Measurements from ENCODE around the gene TRIM61. TPM values are rescaled to one million over a fixed set of nuclear protein-coding genes. Genes with fewer than 3 reads are reported as not detected.
A peak's percentile ranks its signal among the peaks of the same experiment; 100 is the strongest.
"Not testable (repeated sequence)": the region's sequence is repeated elsewhere in the genome, so short reads cannot be mapped to it uniquely, and the experiment has no call there.

The TRIM61 gene
- total RNA-seq, 2 donors from 2014 or later: 0.45 TPM; not detected in 1

DNA sequence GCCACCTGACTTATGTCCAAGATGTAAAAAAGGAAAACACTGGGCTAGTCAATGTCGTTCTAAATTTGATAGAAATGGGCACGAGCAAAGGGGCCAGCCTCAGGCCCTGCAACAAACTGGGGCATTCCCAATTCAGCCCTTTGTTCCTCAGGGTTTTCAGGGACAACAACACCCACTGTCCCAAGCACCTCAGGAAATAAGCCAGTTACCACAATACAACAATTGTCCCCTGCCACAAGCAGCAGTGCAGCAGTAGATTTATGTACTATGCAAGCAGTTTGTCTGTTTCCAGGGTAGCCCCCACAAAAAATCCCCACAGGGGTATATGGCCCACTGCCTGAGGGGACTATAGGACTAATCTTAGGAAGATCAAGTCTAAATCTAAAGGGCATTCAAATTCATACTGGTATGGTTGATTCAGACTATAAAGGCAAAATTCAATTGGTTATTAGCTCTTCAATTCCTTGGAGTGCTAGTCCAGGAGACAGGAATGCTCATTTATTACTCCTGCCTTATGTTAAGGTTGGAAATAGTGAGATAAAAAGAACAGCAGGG lies 21.1 kb upstream of the TRIM61 start:
- ATAC-seq; H3K36me3 Mint-ChIP-seq (ENCODE audit: low read depth); H3K4me3 Mint-ChIP-seq; H3K27ac Mint-ChIP-seq; H3K9me3 ChIP-seq (ENCODE audit: control insufficient read depth, low read length, poor library complexity, severe bottlenecking); DNase-seq; H3K4me1 Mint-ChIP-seq: not testable (repeated sequence)
- H3K27me3 Mint-ChIP-seq: peaks cover 36% of the 10 kb centered on the region

DNA sequence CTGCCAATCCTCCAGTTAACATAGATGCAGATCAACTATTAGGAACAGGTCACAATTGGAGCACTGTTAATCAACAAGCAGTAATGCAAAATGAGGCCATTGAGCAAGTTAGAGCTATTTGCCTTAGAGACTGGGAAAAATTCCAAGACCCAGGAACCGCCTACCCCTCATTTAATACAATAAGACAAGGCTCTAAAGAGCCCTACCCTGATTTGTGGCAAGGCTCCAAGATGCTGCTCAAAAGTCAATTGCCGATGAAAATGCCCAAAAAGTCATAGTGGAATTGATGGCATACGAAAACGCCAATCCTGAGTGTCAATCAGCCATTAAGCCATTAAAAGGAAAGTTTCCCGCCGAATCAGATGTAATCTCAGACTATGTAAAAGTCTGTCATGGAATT lies 20.5 kb upstream of the TRIM61 start:
- H3K27me3 Mint-ChIP-seq: peaks cover 36% of the 10 kb centered on the region
- peaks cover 3% of the 10 kb centered on the region for H3K36me3 Mint-ChIP-seq (ENCODE audit: low read depth)
- H3K4me1 Mint-ChIP-seq: no peaks in the 10 kb centered on the region
- no peak overlapping the region for H3K4me3 Mint-ChIP-seq
- H3K9me3 ChIP-seq (ENCODE audit: control insufficient read depth, low read length, poor library complexity, severe bottlenecking): no peaks in the 10 kb centered on the region
- H3K27ac Mint-ChIP-seq: no peak overlapping the region
- DNase-seq (no peak), ATAC-seq (no peak)

DNA sequence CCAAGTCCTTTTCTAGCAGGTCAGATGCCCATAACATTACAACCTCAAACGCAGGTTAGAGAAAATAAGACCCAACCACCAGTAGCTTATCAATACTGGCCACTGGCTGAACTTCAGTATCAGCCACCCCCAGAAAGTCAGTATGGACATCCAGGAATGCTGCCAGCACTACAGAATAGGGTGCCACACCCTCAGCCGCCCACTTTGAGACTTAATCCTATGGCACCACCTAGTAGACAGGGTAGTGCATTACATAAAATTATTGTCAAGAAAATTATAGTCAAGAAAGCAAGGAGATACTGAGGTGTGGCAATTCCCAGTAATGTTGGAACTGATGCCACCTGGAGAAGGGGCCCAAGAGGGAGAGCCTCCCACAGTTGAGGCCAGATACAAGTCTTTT lies 19.9 kb upstream of the TRIM61 start:
- H3K4me1 Mint-ChIP-seq: no peaks in the 10 kb centered on the region
- H3K9me3 ChIP-seq (ENCODE audit: control insufficient read depth, low read length, poor library complexity, severe bottlenecking): no peaks in the 10 kb centered on the region
- no peak overlapping the region for H3K27ac Mint-ChIP-seq
- DNase-seq (no peak), ATAC-seq (no peak)
- no peak overlapping the region for H3K4me3 Mint-ChIP-seq
- peaks cover 3% of the 10 kb centered on the region for H3K36me3 Mint-ChIP-seq (ENCODE audit: low read depth)
- H3K27me3 Mint-ChIP-seq: peaks cover 36% of the 10 kb centered on the region

DNA sequence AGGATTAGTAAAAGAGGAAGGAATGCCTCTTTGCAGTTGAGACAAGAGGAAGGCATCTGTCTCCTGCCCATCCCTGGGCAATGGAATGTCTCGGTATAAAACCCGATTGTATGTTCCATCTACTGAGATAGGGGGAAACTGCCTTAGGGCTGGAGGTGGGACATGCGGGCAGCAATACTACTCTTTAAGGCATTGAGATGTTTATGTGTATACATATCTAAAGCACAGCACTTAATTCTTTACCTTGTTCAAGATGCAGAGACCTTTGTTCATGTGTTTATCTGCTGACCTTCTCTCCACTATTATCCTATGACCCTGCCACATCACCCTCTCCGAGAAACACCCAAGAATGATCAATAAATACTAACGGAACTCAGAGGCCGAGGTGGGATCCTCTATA lies 18.7 kb upstream of the TRIM61 start:
- not testable (repeated sequence) for H3K36me3 Mint-ChIP-seq (ENCODE audit: low read depth); H3K27ac Mint-ChIP-seq; H3K9me3 ChIP-seq (ENCODE audit: control insufficient read depth, low read length, poor library complexity, severe bottlenecking); H3K4me3 Mint-ChIP-seq; ATAC-seq; DNase-seq; H3K4me1 Mint-ChIP-seq
- H3K27me3 Mint-ChIP-seq: peaks cover 47% of the 10 kb centered on the region

DNA sequence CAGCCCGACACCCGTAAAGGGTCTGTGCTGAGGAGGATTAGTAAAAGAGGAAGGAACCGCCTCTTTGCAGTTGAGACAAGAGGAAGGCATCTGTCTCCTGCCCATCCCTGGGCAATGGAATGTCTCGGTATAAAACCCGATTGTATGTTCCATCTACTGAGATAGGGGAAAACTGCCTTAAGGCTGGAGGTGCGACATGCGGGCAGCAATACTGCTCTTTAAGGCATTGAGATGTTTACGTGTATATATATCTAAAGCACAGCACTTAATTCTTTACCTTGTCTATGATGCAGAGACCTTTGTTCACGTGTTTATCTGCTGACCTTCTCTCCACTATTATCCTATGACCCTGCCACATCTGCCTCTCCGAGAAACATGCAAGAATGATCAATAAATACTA lies 13.3 kb upstream of the TRIM61 start:
- ATAC-seq; H3K4me3 Mint-ChIP-seq; H3K4me1 Mint-ChIP-seq; H3K36me3 Mint-ChIP-seq (ENCODE audit: low read depth); H3K27ac Mint-ChIP-seq; DNase-seq; H3K9me3 ChIP-seq (ENCODE audit: control insufficient read depth, low read length, poor library complexity, severe bottlenecking): not testable (repeated sequence)
- peaks cover 22% of the 10 kb centered on the region for H3K27me3 Mint-ChIP-seq

DNA sequence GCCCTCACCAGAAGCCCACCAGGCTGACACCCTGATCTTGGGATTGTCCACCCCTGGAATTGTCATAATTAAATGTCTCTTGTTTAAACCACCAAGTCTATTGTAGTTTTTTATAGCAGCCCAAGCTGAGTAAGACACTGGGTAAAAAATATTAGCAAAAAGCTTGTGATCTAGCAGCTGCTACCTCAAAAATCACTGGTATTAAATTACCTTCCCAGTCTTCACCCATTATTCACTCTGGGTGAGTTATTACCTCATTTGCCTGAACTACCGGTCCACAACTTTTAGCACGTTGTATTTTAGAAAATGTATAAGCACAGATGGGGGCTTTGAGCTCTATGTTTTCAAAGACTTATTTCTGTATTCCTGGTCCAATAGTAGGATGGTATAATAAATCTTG lies 12.0 kb upstream of the TRIM61 start:
- Mint-ChIP-seq H3K27me3 (peaks cover 20% of the 10 kb centered on the region), H3K27ac (no peak overlapping the region), H3K4me1 (no peaks in the 10 kb centered on the region), H3K4me3 (no peak overlapping the region), H3K36me3 (ENCODE audit: low read depth) (no peaks in the 10 kb centered on the region)
- DNase-seq (no peak), ATAC-seq (no peak)
- H3K9me3 ChIP-seq (ENCODE audit: control insufficient read depth, low read length, poor library complexity, severe bottlenecking): no peaks in the 10 kb centered on the region

DNA sequence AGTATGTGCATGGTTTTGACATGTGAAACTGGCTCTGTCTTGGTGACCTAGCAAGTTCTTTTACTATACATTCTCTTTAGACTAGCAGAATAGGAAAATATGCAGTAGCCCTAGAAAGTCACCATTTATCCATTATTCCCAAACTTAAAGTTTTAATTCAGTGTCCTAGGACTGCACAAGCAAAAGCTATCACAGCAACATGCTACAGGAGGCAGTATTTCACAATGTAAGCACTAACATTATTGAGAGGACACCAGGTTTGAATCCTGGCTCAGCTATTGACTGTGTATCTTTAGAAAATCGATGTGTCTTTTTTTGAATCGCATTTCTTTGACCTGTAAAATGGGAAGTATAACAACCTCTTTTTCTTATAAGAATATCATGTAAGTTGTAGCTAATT lies 5.5 kb downstream of the TRIM61 start:
- H3K4me1 Mint-ChIP-seq; H3K9me3 ChIP-seq (ENCODE audit: control insufficient read depth, low read length, poor library complexity, severe bottlenecking); H3K4me3 Mint-ChIP-seq; H3K27me3 Mint-ChIP-seq; DNase-seq; ATAC-seq; H3K36me3 Mint-ChIP-seq (ENCODE audit: low read depth); H3K27ac Mint-ChIP-seq: not testable (repeated sequence)

DNA sequence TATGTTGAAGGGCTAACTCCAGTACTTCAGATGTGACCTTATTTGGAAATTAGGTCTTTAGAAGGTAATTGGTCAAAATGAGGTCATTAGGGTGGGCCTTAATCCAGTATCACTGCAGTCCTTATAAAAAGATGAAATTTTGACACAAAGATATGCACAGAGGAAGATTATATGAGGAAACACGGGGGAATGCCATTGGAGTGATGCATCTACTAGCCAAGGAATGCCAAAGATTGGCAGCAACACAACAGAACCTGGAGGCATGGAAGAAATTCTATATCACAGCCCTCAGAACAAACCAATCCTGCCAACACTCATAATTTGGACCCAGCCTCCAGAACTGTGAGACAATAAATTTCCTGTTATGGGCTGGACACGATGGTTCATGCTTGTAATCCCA lies 17.6 kb downstream of the TRIM61 start:
- DNase-seq (no peak), ATAC-seq (no peak)
- H3K9me3 ChIP-seq (ENCODE audit: control insufficient read depth, low read length, poor library complexity, severe bottlenecking): no peaks in the 10 kb centered on the region
- no peaks in the 10 kb centered on the region for H3K36me3 Mint-ChIP-seq (ENCODE audit: low read depth)
- no peaks in the 10 kb centered on the region for H3K27me3 Mint-ChIP-seq
- H3K27ac Mint-ChIP-seq: no peak overlapping the region
- no peak overlapping the region for H3K4me3 Mint-ChIP-seq
- H3K4me1 Mint-ChIP-seq: peaks cover 14% of the 10 kb centered on the region

DNA sequence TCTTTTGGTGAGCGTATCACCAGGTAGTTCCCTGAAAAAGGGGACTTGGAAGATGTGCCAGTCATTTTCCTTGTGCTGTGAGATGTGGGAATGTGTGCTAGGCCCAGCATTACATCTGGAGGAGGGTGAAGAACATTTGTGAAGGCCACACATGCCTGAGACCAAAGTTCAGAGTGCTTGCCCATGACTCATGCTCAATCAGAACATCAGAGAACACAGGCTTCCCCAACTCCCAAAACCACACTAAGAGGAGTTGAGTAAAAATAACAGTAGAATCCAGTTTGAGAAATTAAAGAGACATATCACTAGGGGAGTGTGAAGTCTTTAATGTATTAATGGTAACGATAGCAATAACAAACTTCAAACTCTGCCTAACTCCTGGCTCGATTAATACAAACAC lies 18.0 kb downstream of the TRIM61 start:
- not testable (repeated sequence) for H3K9me3 ChIP-seq (ENCODE audit: control insufficient read depth, low read length, poor library complexity, severe bottlenecking); H3K27me3 Mint-ChIP-seq; ATAC-seq; H3K27ac Mint-ChIP-seq; H3K36me3 Mint-ChIP-seq (ENCODE audit: low read depth); DNase-seq; H3K4me3 Mint-ChIP-seq
- H3K4me1 Mint-ChIP-seq: peaks cover 12% of the 10 kb centered on the region

DNA sequence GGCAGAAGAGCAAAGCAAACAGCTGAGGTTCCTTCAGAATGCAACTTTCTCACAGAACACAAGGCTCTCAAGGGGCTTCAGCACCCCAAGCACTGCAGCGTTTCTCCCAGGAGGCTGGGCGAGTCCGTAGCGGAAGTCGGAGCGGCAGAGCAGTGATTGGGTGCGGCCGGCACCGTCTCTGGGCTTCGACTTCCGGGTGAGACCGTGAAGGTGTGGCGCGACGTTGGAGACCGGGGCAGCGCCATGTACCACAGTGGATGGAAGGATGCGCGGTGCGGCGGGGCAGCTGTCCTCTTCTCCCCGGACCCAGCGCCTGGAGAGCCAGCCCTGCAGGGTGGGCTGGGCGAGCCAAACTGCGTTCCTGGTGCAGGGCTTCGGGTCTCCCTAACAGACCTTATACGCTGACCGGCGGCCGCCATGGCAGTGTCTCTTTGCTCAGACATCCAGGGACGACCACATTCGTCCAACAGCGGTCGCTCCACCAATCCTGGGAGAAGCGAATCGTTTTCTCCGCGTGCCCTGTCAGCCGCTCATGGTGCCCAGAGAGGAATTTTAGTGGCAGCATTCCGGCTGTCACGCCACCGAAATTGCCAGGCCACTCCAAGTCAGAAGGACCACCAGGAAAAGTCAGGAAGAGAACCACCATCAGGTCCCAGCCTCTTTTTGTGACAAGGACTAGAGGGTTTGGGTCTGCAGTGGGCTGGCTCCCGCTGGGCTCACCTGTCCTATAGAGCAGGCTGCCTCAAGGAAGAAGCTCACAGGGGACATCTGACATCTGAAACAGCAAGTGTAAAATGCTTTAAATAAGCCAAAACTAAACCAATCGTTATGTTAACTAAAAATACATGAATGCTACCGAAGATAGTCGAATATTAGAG lies 20.5 kb downstream of the TRIM61 start:
- H3K36me3 Mint-ChIP-seq (ENCODE audit: low read depth): no peaks in the 10 kb centered on the region
- peaks cover 11% of the 10 kb centered on the region for H3K27me3 Mint-ChIP-seq
- H3K9me3 ChIP-seq (ENCODE audit: control insufficient read depth, low read length, poor library complexity, severe bottlenecking): no peaks in the 10 kb centered on the region
- ATAC-seq (peak; percentile 99), DNase-seq (peak; percentile 39 to 51 (median 44))
- H3K4me1 Mint-ChIP-seq: peaks cover 9% of the 10 kb centered on the region
- no peak overlapping the region for H3K27ac Mint-ChIP-seq
- H3K4me3 Mint-ChIP-seq: peak overlapping the region; percentile 88

DNA sequence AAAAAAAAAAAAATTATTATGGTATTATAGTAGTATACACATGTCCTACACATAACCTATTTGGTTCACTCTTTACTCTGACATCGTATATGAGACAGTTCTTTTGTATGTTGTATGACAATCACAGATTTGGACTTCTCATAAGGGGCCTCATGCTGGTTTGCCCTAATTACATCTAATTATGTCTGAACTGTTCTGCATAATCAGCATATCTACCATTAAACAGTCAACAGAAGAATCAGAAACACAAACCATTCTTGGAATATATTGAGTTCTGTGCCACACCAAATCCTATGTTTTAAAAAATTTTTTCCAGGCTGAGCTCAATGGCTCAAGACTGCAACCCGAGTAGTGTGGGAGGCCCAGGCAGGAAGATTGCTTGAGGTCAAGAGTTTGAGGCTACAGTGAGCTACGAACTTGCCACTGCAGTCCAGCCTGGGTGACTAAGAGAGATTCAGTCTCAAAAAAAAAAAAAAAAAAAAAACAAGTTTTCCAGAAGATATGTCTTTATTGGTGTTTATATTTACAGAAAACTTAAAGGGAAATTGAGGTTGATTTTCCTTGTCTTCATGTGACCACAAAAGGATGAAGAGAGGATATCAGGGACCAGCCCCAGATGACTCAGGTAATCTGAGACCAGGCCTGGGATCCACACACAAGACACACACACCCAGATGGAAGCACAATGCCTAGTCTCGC lies 22.2 kb downstream of the TRIM61 start:
- DNase-seq: no peak
- Mint-ChIP-seq H3K4me1 (peaks cover 9% of the 10 kb centered on the region), H3K36me3 (ENCODE audit: low read depth) (no peaks in the 10 kb centered on the region)

DNA sequence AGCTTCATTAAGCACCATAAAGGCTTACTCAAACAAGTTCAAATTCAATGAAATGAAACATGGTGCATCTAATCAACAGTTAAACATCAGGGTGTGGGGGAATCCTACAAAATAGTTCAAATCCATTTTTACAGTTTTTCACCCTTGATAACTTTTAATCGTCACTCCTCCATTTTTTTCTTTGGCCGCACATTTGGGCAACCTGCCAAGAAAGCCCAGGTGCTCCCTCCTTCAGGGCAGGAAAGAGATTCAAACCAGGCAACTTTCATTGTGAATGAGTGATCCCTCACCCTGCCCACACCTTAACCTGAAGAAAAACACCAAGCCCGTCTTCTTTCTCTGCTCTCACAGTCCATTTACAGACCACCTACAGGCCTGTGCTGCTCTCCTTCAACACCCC lies 24.9 kb downstream of the TRIM61 start:
- no peak for ATAC-seq
- Mint-ChIP-seq H3K4me3 (no peak overlapping the region), H3K27me3 (peaks cover 52% of the 10 kb centered on the region), H3K4me1 (peaks cover 7% of the 10 kb centered on the region), H3K36me3 (ENCODE audit: low read depth) (no peaks in the 10 kb centered on the region), H3K27ac (no peak overlapping the region)
- no peaks in the 10 kb centered on the region for H3K9me3 ChIP-seq (ENCODE audit: control insufficient read depth, low read length, poor library complexity, severe bottlenecking)
- DNase-seq: no peak

More for the DNA sequence above, 22.2 kb downstream of the TRIM61 start:
- H3K27ac Mint-ChIP-seq: no peak overlapping the region
- peak overlapping the region; percentile 43 for H3K4me3 Mint-ChIP-seq
- no peak for ATAC-seq
- peaks cover 25% of the 10 kb centered on the region for H3K27me3 Mint-ChIP-seq
- no peaks in the 10 kb centered on the region for H3K9me3 ChIP-seq (ENCODE audit: control insufficient read depth, low read length, poor library complexity, severe bottlenecking)

DNA sequence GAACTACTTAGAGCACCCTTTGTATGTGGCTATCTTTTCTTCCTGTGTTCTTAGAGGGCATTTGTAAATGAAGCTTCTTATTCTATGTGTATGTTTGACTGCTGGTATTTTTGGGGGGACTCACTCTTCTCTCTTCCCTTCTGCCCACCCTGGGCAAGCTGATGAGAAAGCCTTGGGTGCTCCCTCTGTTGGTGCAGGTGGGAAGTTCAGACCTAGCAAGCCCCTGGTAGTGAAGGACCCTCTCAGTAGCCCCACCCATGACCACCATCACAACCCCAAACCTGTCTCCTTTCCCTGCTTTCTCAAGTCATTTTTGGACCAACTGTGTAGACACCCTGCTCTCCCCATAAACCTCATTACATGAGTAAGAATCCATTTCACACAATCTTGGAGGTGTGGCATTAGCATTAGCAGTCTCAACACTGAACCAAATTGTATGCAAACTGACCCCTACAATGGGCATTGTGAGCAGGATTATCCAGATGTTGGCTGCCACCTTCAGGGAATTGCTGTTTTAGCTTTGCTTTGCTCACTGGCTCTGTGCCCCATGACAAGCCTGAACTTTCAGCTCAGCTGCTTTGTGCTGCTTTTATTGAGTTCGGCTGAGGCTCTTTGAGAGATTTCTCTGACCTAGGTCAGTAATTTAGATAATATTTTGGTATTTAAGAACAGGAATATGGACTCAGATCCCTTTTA lies 27.9 kb downstream of the TRIM61 start:
- Mint-ChIP-seq H3K4me3 (no peak overlapping the region), H3K27me3 (peaks cover 75% of the 10 kb centered on the region), H3K36me3 (ENCODE audit: low read depth) (peaks cover 3% of the 10 kb centered on the region), H3K27ac (no peak overlapping the region), H3K4me1 (no peaks in the 10 kb centered on the region)
- no peaks in the 10 kb centered on the region for H3K9me3 ChIP-seq (ENCODE audit: control insufficient read depth, low read length, poor library complexity, severe bottlenecking)
- no peak for DNase-seq
- no peak for ATAC-seq

Data from T-helper 17 cell (primary cell).